H1 (cell line): Measurements from ENCODE around the gene DPH5. TPM values are rescaled to one million over a fixed set of nuclear protein-coding genes. Genes with fewer than 3 reads are reported as not detected.

Experiments
- CEBPB ChIP-seq: IDR thresholded peaks from 2 replicates; pipeline ENCODE4 v1.6.1; 2012; ENCODE audit warnings: low read depth, low read length
- CTBP2 ChIP-seq: IDR thresholded peaks from 2 replicates; pipeline ENCODE4 v1.7.0; 2011; ENCODE audit warnings: borderline replicate concordance, mild to moderate bottlenecking, moderate library complexity, mixed read lengths, low read length; ENCODE audit not compliant: insufficient read depth, insufficient read length
- FOSL1 ChIP-seq: IDR thresholded peaks from 2 replicates; pipeline ENCODE4 v1.6.1; 2011; ENCODE audit warnings: mild to moderate bottlenecking, low read depth, low read length, moderate library complexity; ENCODE audit not compliant: insufficient read depth
- SUZ12 ChIP-seq: fragments of 200-600 bp; sonication (generic); IDR thresholded peaks from 2 replicates; pipeline ENCODE4 v1.6.1; 2012; ENCODE audit warnings: mild to moderate bottlenecking, inconsistent platforms, low read length, moderate library complexity, mixed read lengths
- TAF1 ChIP-seq: IDR thresholded peaks from 2 replicates; pipeline ENCODE4 v1.6.1; 2011; ENCODE audit warnings: mild to moderate bottlenecking, low read depth, low read length
- polyA plus RNA-seq, 7 experiments: library from polyadenylated mRNA; depleted of rRNA in 3 of 7; stranded (reverse) in 5 of 7; unstranded in 2 of 7; fragments of >200 nt in 5 of 7; fragments of 200-250 nt in 2 of 7; gene quantifications; 1 replicate in 5 of 7; 2 replicates in 1 of 7; 4 replicates in 1 of 7; pipeline versions ENCODE4 v1.2.1 to v1.2.3, GENCODE V29; 2011 to 2013; ENCODE audit warnings: missing spikeins in 2 of 7, mixed read lengths in 2 of 7
- total RNA-seq: library from RNA; stranded (reverse); fragmentation: NEBNext Ultra II Directional; extraction: Animal tissue kit (Norgen Biotek cat#: 25700); gene quantifications from 2 replicates; pipeline ENCODE4 v1.2.1, GENCODE V29; 2021
- TF ChIP-seq, protein P1 (sequence below): fragments of 300-600 bp; sonication (generic); IDR thresholded peaks from 2 replicates; pipeline ENCODE4 v1.7.1; 2012; ENCODE audit warnings: low read length, moderate library complexity, mild to moderate bottlenecking, inconsistent platforms; ENCODE audit not compliant: insufficient replicate concordance
- TF ChIP-seq, protein P2 (sequence below): IDR thresholded peaks from 2 replicates; pipeline ENCODE4 v1.6.1; 2011; ENCODE audit warnings: low read length, improper control_type of control experiment
- TF ChIP-seq, protein P3 (sequence below), 3 experiments: IDR thresholded peaks; 1 replicate in 2 of 3; 2 replicates in 1 of 3; pipeline versions ENCODE4 v1.5.1 to v1.6.1; 2011; ENCODE audit warnings: low read length in 3 of 3, mild to moderate bottlenecking in 3 of 3, inconsistent platforms in 2 of 3, low read depth in 1 of 3, moderate library complexity in 1 of 3; ENCODE audit not compliant: insufficient read depth in 1 of 3; ENCODE audit errors: control extremely low read depth in 1 of 3

DPH5 gene
- total and polyA plus RNA-seq, 2 of the 8 experiments (the other 6 are each of a cell fraction or from before 2014, with no cell fraction given) = 67.7 to 106 TPM

DNA sequence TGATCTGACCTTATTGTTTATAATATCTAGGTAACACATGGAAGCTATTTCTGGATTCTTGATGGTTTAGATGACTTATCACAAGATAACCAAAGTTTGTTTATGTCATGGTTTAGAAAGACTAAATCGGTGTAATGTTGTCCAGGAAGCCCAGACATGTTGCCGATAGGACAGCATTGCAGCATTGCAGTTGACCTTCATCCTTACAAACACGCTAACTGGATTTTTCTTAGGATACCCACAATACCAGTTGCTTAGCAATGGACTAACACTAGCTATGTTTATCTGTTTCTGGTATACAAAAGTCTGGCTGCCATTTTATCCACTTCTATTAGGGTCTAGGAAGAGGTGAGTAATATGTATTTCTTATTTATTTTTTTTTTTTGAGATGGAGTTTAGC is 11.7 kb upstream of the DPH5 start (continued):
- TF ChIP-seq, protein P1, sequence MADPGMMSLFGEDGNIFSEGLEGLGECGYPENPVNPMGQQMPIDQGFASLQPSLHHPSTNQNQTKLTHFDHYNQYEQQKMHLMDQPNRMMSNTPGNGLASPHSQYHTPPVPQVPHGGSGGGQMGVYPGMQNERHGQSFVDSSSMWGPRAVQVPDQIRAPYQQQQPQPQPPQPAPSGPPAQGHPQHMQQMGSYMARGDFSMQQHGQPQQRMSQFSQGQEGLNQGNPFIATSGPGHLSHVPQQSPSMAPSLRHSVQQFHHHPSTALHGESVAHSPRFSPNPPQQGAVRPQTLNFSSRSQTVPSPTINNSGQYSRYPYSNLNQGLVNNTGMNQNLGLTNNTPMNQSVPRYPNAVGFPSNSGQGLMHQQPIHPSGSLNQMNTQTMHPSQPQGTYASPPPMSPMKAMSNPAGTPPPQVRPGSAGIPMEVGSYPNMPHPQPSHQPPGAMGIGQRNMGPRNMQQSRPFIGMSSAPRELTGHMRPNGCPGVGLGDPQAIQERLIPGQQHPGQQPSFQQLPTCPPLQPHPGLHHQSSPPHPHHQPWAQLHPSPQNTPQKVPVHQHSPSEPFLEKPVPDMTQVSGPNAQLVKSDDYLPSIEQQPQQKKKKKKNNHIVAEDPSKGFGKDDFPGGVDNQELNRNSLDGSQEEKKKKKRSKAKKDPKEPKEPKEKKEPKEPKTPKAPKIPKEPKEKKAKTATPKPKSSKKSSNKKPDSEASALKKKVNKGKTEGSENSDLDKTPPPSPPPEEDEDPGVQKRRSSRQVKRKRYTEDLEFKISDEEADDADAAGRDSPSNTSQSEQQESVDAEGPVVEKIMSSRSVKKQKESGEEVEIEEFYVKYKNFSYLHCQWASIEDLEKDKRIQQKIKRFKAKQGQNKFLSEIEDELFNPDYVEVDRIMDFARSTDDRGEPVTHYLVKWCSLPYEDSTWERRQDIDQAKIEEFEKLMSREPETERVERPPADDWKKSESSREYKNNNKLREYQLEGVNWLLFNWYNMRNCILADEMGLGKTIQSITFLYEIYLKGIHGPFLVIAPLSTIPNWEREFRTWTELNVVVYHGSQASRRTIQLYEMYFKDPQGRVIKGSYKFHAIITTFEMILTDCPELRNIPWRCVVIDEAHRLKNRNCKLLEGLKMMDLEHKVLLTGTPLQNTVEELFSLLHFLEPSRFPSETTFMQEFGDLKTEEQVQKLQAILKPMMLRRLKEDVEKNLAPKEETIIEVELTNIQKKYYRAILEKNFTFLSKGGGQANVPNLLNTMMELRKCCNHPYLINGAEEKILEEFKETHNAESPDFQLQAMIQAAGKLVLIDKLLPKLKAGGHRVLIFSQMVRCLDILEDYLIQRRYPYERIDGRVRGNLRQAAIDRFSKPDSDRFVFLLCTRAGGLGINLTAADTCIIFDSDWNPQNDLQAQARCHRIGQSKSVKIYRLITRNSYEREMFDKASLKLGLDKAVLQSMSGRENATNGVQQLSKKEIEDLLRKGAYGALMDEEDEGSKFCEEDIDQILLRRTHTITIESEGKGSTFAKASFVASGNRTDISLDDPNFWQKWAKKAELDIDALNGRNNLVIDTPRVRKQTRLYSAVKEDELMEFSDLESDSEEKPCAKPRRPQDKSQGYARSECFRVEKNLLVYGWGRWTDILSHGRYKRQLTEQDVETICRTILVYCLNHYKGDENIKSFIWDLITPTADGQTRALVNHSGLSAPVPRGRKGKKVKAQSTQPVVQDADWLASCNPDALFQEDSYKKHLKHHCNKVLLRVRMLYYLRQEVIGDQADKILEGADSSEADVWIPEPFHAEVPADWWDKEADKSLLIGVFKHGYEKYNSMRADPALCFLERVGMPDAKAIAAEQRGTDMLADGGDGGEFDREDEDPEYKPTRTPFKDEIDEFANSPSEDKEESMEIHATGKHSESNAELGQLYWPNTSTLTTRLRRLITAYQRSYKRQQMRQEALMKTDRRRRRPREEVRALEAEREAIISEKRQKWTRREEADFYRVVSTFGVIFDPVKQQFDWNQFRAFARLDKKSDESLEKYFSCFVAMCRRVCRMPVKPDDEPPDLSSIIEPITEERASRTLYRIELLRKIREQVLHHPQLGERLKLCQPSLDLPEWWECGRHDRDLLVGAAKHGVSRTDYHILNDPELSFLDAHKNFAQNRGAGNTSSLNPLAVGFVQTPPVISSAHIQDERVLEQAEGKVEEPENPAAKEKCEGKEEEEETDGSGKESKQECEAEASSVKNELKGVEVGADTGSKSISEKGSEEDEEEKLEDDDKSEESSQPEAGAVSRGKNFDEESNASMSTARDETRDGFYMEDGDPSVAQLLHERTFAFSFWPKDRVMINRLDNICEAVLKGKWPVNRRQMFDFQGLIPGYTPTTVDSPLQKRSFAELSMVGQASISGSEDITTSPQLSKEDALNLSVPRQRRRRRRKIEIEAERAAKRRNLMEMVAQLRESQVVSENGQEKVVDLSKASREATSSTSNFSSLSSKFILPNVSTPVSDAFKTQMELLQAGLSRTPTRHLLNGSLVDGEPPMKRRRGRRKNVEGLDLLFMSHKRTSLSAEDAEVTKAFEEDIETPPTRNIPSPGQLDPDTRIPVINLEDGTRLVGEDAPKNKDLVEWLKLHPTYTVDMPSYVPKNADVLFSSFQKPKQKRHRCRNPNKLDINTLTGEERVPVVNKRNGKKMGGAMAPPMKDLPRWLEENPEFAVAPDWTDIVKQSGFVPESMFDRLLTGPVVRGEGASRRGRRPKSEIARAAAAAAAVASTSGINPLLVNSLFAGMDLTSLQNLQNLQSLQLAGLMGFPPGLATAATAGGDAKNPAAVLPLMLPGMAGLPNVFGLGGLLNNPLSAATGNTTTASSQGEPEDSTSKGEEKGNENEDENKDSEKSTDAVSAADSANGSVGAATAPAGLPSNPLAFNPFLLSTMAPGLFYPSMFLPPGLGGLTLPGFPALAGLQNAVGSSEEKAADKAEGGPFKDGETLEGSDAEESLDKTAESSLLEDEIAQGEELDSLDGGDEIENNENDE = no peak
- TF ChIP-seq TAF1 (no peak), CTBP2 (no peak), SUZ12 (no peak), FOSL1 (no peak), CEBPB (no peak)
- TF ChIP-seq, protein P2, sequence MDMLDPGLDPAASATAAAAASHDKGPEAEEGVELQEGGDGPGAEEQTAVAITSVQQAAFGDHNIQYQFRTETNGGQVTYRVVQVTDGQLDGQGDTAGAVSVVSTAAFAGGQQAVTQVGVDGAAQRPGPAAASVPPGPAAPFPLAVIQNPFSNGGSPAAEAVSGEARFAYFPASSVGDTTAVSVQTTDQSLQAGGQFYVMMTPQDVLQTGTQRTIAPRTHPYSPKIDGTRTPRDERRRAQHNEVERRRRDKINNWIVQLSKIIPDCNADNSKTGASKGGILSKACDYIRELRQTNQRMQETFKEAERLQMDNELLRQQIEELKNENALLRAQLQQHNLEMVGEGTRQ = no peak
- TF ChIP-seq, protein P3, sequence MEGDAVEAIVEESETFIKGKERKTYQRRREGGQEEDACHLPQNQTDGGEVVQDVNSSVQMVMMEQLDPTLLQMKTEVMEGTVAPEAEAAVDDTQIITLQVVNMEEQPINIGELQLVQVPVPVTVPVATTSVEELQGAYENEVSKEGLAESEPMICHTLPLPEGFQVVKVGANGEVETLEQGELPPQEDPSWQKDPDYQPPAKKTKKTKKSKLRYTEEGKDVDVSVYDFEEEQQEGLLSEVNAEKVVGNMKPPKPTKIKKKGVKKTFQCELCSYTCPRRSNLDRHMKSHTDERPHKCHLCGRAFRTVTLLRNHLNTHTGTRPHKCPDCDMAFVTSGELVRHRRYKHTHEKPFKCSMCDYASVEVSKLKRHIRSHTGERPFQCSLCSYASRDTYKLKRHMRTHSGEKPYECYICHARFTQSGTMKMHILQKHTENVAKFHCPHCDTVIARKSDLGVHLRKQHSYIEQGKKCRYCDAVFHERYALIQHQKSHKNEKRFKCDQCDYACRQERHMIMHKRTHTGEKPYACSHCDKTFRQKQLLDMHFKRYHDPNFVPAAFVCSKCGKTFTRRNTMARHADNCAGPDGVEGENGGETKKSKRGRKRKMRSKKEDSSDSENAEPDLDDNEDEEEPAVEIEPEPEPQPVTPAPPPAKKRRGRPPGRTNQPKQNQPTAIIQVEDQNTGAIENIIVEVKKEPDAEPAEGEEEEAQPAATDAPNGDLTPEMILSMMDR (IDR thresholded peaks at IDR 0.05; ENCODE audit: control extremely low read depth in 1 of 3, insufficient read depth in 1 of 3, low read depth in 1 of 3, low read length in 3 of 3) = no peak
